Hepatocyte (in vitro differentiated cells): Measurements from ENCODE around the gene ARHGAP15. TPM values are rescaled to one million over a fixed set of nuclear protein-coding genes. Genes with fewer than 3 reads are reported as not detected.

Experiments used
- DNase-seq: peaks from one replicate; pipeline ENCODE4 v3.0.0-alpha.2; 2016; ENCODE audit warnings: low spot score
- H2AFZ ChIP-seq: fragments of 200-600 bp; sonication (generic); 2 replicates; pipeline ENCODE4 v1.6.0; 2016; ENCODE audit warnings: antibody characterized with exemption, mild to moderate bottlenecking
- H3K27ac ChIP-seq: fragments of 200-600 bp; sonication (generic); 2 replicates; pipeline ENCODE4 v1.5.1; 2016; ENCODE audit warnings: mild to moderate bottlenecking
- H3K27me3 ChIP-seq: fragments of 200-600 bp; sonication (generic); 2 replicates; pipeline ENCODE4 v1.6.1; 2016
- H3K36me3 ChIP-seq: fragments of 200-600 bp; sonication (generic); replicated peaks from 2 replicates; pipeline ENCODE4 v1.5.1; 2016; ENCODE audit warnings: low read depth; ENCODE audit not compliant: insufficient read depth
- H3K4me1 ChIP-seq: fragments of 200-600 bp; sonication (generic); 2 replicates; pipeline ENCODE4 v1.5.1; 2016; ENCODE audit warnings: mild to moderate bottlenecking, moderate library complexity; ENCODE audit not compliant: insufficient read depth
- H3K4me2 ChIP-seq: fragments of 200-600 bp; sonication (generic); 2 replicates; pipeline ENCODE4 v1.6.0; 2016
- H3K4me3 ChIP-seq: fragments of 200-600 bp; sonication (generic); 2 replicates; pipeline ENCODE4 v1.5.1; 2016; ENCODE audit warnings: mild to moderate bottlenecking
- H3K79me2 ChIP-seq: fragments of 200-600 bp; sonication (generic); 2 replicates; pipeline ENCODE4 v1.6.0; 2017; ENCODE audit warnings: mild to moderate bottlenecking
- H3K9me2 ChIP-seq: fragments of 200-600 bp; sonication (generic); replicated peaks from 2 replicates; pipeline ENCODE4 v1.6.0; 2017; ENCODE audit warnings: mild to moderate bottlenecking; ENCODE audit not compliant: insufficient read depth
- H3K9me3 ChIP-seq: fragments of 200-600 bp; sonication (generic); 2 replicates; pipeline ENCODE4 v1.5.1; 2016; ENCODE audit warnings: low read depth, mild to moderate bottlenecking
- H4K20me1 ChIP-seq: fragments of 200-600 bp; sonication (generic); 2 replicates; pipeline ENCODE4 v1.6.0; 2016; ENCODE audit warnings: mild to moderate bottlenecking; ENCODE audit not compliant: insufficient read depth, poor library complexity, severe bottlenecking
- CTCF ChIP-seq: fragments of 200-600 bp; sonication (generic); IDR thresholded peaks from 2 replicates; pipeline ENCODE4 v1.5.1; 2016; ENCODE audit warnings: antibody characterized with exemption, mild to moderate bottlenecking; ENCODE audit not compliant: poor library complexity
- EZH2 ChIP-seq: fragments of 200-600 bp; sonication (generic); IDR thresholded peaks from 2 replicates; pipeline ENCODE4 v1.6.1; 2016; ENCODE audit warnings: antibody characterized with exemption, mild to moderate bottlenecking, borderline replicate concordance
- EZH2phosphoT487 ChIP-seq: fragments of 200-600 bp; sonication (generic); IDR thresholded peaks from one replicate; pipeline ENCODE4 v1.6.1; 2018; ENCODE audit warnings: antibody characterized with exemption, mild to moderate bottlenecking, low read depth, moderate library complexity; ENCODE audit not compliant: unreplicated experiment, severe bottlenecking
- WGBS: methylation state at CpG from one replicate; pipeline ENCODE4 v1.1.6; 2016; ENCODE audit warnings: low lambda C conversion rate; ENCODE audit errors: missing lambda C conversion rate; 5-methylcytosine and 5-hydroxymethylcytosine counted together
- polyA plus RNA-seq: library from polyadenylated mRNA; unstranded; fragments of >200 nt; fragmentation: Nextera tagmentation; extraction: Ambion mirVana; gene quantifications from 2 replicates; pipeline ENCODE4 v1.2.1, GENCODE V29; 2016
- total RNA-seq: library from RNA; depleted of rRNA; stranded (reverse); fragments of >200 nt; gene quantifications from 2 replicates; pipeline ENCODE4 v1.2.3, GENCODE V29; 2014

ARHGAP15 gene
- total and polyA plus RNA-seq, 2 experiments from 2014 or later = 0.17 TPM; not detected in 1

- 85% methylated on average over 2 of the region's 2 CpGs for WGBS
- Histone ChIP-seq H4K20me1 (no peaks in the 10 kb centered on the region), H3K4me2 (no peak overlapping the region), H3K27ac (no peak overlapping the region), H3K36me3 (no peaks in the 10 kb centered on the region), H3K9me2 (no peaks in the 10 kb centered on the region), H3K4me1 (no peaks in the 10 kb centered on the region), H3K79me2 (no peaks in the 10 kb centered on the region), H3K9me3 (no peaks in the 10 kb centered on the region), H3K27me3 (no peaks in the 10 kb centered on the region), H2AFZ (no peak overlapping the region), H3K4me3 (no peak overlapping the region)
- TF ChIP-seq EZH2phosphoT487 (no peak), CTCF (no peak), EZH2 (no peak)
- no peak for DNase-seq
Observed at GRCh38 chr2:143550500-143550899, 421.3 kb downstream of the ARHGAP15 start.

GRCh38 chr2:143551971-143552650, 422.9 kb downstream of the ARHGAP15 start:
- Histone ChIP-seq H3K79me2 (no peaks in the 10 kb centered on the region), H3K9me2 (no peaks in the 10 kb centered on the region), H3K4me2 (no peak overlapping the region), H3K36me3 (no peaks in the 10 kb centered on the region), H3K27me3 (no peaks in the 10 kb centered on the region), H2AFZ (no peak overlapping the region), H4K20me1 (no peaks in the 10 kb centered on the region), H3K4me3 (no peak overlapping the region), H3K9me3 (no peaks in the 10 kb centered on the region), H3K27ac (peak overlapping the region; percentile 32), H3K4me1 (no peaks in the 10 kb centered on the region)
- TF ChIP-seq EZH2phosphoT487 (no peak), CTCF (no peak), EZH2 (no peak)
- no peak for DNase-seq
- WGBS = 63% methylated on average over 9 of the region's 9 CpGs

GRCh38 chr2:143553261-143553660, 424.0 kb downstream of the ARHGAP15 start:
- peak overlapping the region; percentile 2 for H3K27ac ChIP-seq
- no peak for DNase-seq
- H4K20me1 ChIP-seq = no peaks in the 10 kb centered on the region
- H3K9me2 ChIP-seq = no peaks in the 10 kb centered on the region
- no peak overlapping the region for H3K4me3 ChIP-seq
- H3K79me2 ChIP-seq = no peaks in the 10 kb centered on the region
- H3K9me3 ChIP-seq = no peaks in the 10 kb centered on the region
- no peak overlapping the region for H3K4me2 ChIP-seq
- no peak overlapping the region for H2AFZ ChIP-seq
- no peaks in the 10 kb centered on the region for H3K4me1 ChIP-seq
- 75% methylated on average over 3 of the region's 3 CpGs for WGBS
- H3K36me3 ChIP-seq = no peaks in the 10 kb centered on the region
- no peaks in the 10 kb centered on the region for H3K27me3 ChIP-seq
- TF ChIP-seq EZH2phosphoT487 = no peak

- DNase-seq = peak; percentile 39
- WGBS = 85% methylated on average over 1 of the region's 1 CpG
- no peaks in the 10 kb centered on the region for H3K79me2 ChIP-seq
- no peak overlapping the region for H3K27ac ChIP-seq
- TF ChIP-seq CTCF (no peak), EZH2phosphoT487 (no peak), EZH2 (no peak)
- no peaks in the 10 kb centered on the region for H3K27me3 ChIP-seq
- H3K4me1 ChIP-seq = peaks cover 5% of the 10 kb centered on the region
- H3K9me2 ChIP-seq = no peaks in the 10 kb centered on the region
- no peaks in the 10 kb centered on the region for H4K20me1 ChIP-seq
- no peaks in the 10 kb centered on the region for H3K9me3 ChIP-seq
- H3K36me3 ChIP-seq = no peaks in the 10 kb centered on the region
- no peak overlapping the region for H2AFZ ChIP-seq
- H3K4me2 ChIP-seq = no peak overlapping the region
- no peak overlapping the region for H3K4me3 ChIP-seq
Observed at GRCh38 chr2:143558665-143559064, 429.4 kb downstream of the ARHGAP15 start.
